ENCODE results near the gene PLK1. TPM values are rescaled to one million over a fixed set of nuclear protein-coding genes. Genes with fewer than 3 reads are reported as not detected.

Gene PLK1
- total and polyA plus RNA-seq, 2 experiments from 2014 or later: 69.0 to 141 TPM

- TF ChIP-seq CREB1 (CRISPR knock-in tag; IDR thresholded peaks at IDR 0.05; ENCODE audit: low read depth) (no peak), CTCF (conservative IDR thresholded peaks at IDR 0.05; ENCODE audit: low read depth in 2 of 2) (no peak), NANOG (IDR thresholded peaks at IDR 0.05; ENCODE audit: borderline replicate concordance) (no peak), ETS1 (IDR thresholded peaks at IDR 0.05) (no peak), ZNF114 (CRISPR knock-in tag; IDR thresholded peaks at IDR 0.05) (no peak), ZNF462 (CRISPR knock-in tag; IDR thresholded peaks at IDR 0.05) (no peak), REST (IDR thresholded peaks at IDR 0.05; ENCODE audit: unreplicated experiment) (no peak), ZNF331 (CRISPR knock-in tag; IDR thresholded peaks at IDR 0.05; ENCODE audit: low read depth) (no peak), EZH2 (IDR thresholded peaks at IDR 0.05; ENCODE audit: low read depth, unreplicated experiment) (no peak)
- Histone ChIP-seq H3K79me2 (replicated peaks; ENCODE audit: insufficient read depth) (no peaks in the 10 kb centered on the region), H3K4me3 (no peak overlapping the region), H3F3A (replicated peaks; ENCODE audit: low read depth) (no peaks in the 10 kb centered on the region), H3K4me2 (no peak overlapping the region), H4K20me1 (replicated peaks; ENCODE audit: insufficient read depth) (no peaks in the 10 kb centered on the region), H3K36me3 (ENCODE audit: insufficient read depth) (no peaks in the 10 kb centered on the region), H3K27me3 (ENCODE audit: insufficient read depth) (no peaks in the 10 kb centered on the region), H2AFZ (no peak overlapping the region), H3K27ac (ENCODE audit: low read depth) (no peak overlapping the region), H3K4me1 (ENCODE audit: insufficient read depth) (peaks cover 2% of the 10 kb centered on the region; the same call in 1 of the 2 replicates), H3K9me2 (ENCODE audit: insufficient read depth) (no peaks in the 10 kb centered on the region)
- peaks cover 4% of the 10 kb centered on the region for H3K27me3 Mint-ChIP-seq (ENCODE audit: insufficient read depth, low read depth, poor library complexity)
- peaks cover 7% of the 10 kb centered on the region for H3K9me3 Mint-ChIP-seq
- ATAC-seq (no peak), DNase-seq (ENCODE audit: low spot score) (no peak)
- no peak overlapping the region for H3K4me3 Mint-ChIP-seq
- peaks cover 6% of the 10 kb centered on the region; the same call in 1 of the 3 replicates for H3K36me3 Mint-ChIP-seq (ENCODE audit: low read depth)
- no peak overlapping the region for H3K27ac Mint-ChIP-seq
- H3K4me1 Mint-ChIP-seq: peaks cover 8% of the 10 kb centered on the region
These were observed 46.1 kb downstream of the PLK1 start for GRCh38 chr16:23724785-23725131.
